DOHH2 (cell line): ENCODE data around the gene PLVAP.

ENCODE experiments used
- H3F3A ChIP-seq: fragments of 200-600 bp; sonication (generic), shearing (Covaris generic); 2 replicates; pipeline ENCODE4 v1.6.0; 2016; ENCODE audit warnings: antibody characterized with exemption, mild to moderate bottlenecking; ENCODE audit not compliant: control insufficient read depth, insufficient read depth
- H3K27ac ChIP-seq: fragments of 200-600 bp; sonication (generic); 2 replicates; pipeline ENCODE4 v1.5.1; 2014; ENCODE audit warnings: low read depth, mild to moderate bottlenecking, low read length, moderate library complexity
- H3K27me3 ChIP-seq: fragments of 200-600 bp; sonication (generic); 2 replicates; pipeline ENCODE4 v1.6.1; 2014; ENCODE audit warnings: mild to moderate bottlenecking, low read length, mixed read lengths; ENCODE audit not compliant: control insufficient read depth
- H3K36me3 ChIP-seq: fragments of 200-600 bp; sonication (generic); 2 replicates; pipeline ENCODE4 v1.6.1; 2014; ENCODE audit warnings: mild to moderate bottlenecking, low read length, moderate library complexity, mixed read lengths; ENCODE audit not compliant: control insufficient read depth
- H3K4me1 ChIP-seq: fragments of 200-600 bp; sonication (generic); 2 replicates; pipeline ENCODE4 v1.6.1; 2014; ENCODE audit warnings: mild to moderate bottlenecking, low read length, mixed read lengths; ENCODE audit not compliant: control insufficient read depth
- H3K4me2 ChIP-seq: fragments of 200-600 bp; sonication (generic); 2 replicates; pipeline ENCODE4 v1.6.0; 2014; ENCODE audit warnings: mild to moderate bottlenecking, low read length, moderate library complexity
- H3K4me3 ChIP-seq: fragments of 200-600 bp; sonication (generic); 2 replicates; pipeline ENCODE4 v1.5.1; 2014; ENCODE audit warnings: mild to moderate bottlenecking, low read length, mixed read lengths
- H3K79me2 ChIP-seq: fragments of 200-600 bp; sonication (generic); 2 replicates; pipeline ENCODE4 v1.6.1; 2014; ENCODE audit warnings: mild to moderate bottlenecking, low read length, mixed read lengths; ENCODE audit not compliant: control insufficient read depth
- H3K9me2 ChIP-seq: fragments of 200-600 bp; sonication (generic); replicated peaks from 2 replicates; pipeline ENCODE4 v1.6.1; 2014; ENCODE audit warnings: mild to moderate bottlenecking, low read length, mixed read lengths; ENCODE audit not compliant: control insufficient read depth
- H3K9me3 ChIP-seq: fragments of 200-600 bp; sonication (generic); 2 replicates; pipeline ENCODE4 v1.6.1; 2014; ENCODE audit warnings: antibody characterized with exemption, low read length, mixed read lengths; ENCODE audit not compliant: control insufficient read depth, insufficient read depth
- H4K20me1 ChIP-seq: fragments of 200-600 bp; sonication (generic); 2 replicates; pipeline ENCODE4 v1.6.0; 2014; ENCODE audit warnings: low read depth, mild to moderate bottlenecking, antibody characterized with exemption, low read length, moderate library complexity; ENCODE audit not compliant: control insufficient read depth, insufficient read depth
- EZH2phosphoT487 ChIP-seq: fragments of 200-600 bp; sonication (generic); IDR thresholded peaks from 2 replicates; pipeline ENCODE4 v1.6.1; 2017; ENCODE audit warnings: borderline replicate concordance, mild to moderate bottlenecking, antibody characterized with exemption, low read length, moderate library complexity, mixed read lengths
- TF ChIP-seq, protein P1 (sequence below): fragments of 200-600 bp; sonication (generic); IDR thresholded peaks from one replicate; pipeline ENCODE4 v1.5.1; 2014; ENCODE audit warnings: antibody characterized with exemption, mild to moderate bottlenecking, low read depth, low read length; ENCODE audit not compliant: poor library complexity, severe bottlenecking

PLVAP gene

DNA sequence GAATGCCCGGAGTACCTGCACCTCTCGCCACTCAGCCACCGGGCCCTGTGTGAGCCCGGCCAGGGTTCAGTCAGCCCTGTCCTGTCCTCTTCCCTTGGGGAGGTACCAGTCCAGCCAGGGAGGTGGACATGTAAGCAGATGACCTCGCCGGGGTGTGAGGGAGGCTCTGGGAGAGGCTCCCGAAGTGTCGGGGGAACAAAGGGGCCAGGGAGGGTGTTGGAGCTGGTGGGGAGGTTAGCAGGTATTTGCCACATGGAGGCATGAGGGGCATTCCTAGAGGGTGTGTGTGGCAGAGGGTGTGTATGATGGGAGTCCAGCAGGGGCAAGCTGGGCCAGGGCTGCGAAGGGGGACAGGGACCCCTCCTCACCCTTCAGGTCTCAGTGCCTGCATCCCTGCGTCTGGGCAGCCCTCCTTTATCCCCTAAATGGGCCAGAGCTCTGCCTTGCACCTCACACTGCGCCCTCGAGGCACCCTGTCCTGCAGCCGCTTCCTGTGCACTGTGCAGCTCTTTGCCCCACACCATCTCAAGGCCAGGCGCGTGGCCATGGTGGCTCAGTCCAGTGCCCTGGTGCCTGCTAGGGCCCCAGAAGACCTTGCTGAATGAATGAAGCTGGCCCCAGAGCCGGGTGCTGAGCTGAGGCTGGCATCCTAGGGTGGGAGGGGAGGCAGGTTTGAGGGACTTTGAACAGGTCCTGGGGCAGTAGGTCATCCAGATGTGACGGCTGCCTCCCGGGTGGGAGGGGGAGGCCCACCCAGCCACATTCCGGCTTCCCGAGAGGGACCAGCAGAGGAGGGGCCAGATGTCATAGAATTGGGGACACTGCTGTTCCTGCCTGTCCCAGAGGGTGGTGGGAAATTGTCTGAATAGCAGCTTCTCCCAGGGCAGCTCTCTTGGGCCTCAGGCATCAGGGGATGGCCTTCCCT, 64.7 kb downstream of the PLVAP start:
- TF ChIP-seq, protein P1, sequence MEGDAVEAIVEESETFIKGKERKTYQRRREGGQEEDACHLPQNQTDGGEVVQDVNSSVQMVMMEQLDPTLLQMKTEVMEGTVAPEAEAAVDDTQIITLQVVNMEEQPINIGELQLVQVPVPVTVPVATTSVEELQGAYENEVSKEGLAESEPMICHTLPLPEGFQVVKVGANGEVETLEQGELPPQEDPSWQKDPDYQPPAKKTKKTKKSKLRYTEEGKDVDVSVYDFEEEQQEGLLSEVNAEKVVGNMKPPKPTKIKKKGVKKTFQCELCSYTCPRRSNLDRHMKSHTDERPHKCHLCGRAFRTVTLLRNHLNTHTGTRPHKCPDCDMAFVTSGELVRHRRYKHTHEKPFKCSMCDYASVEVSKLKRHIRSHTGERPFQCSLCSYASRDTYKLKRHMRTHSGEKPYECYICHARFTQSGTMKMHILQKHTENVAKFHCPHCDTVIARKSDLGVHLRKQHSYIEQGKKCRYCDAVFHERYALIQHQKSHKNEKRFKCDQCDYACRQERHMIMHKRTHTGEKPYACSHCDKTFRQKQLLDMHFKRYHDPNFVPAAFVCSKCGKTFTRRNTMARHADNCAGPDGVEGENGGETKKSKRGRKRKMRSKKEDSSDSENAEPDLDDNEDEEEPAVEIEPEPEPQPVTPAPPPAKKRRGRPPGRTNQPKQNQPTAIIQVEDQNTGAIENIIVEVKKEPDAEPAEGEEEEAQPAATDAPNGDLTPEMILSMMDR, result no peak
- TF ChIP-seq EZH2phosphoT487, result no peak
- Histone ChIP-seq H3K79me2 (peaks cover 47% of the 10 kb centered on the region), H3K9me2 (no peaks in the 10 kb centered on the region), H3K27me3 (no peaks in the 10 kb centered on the region), H3K4me1 (peaks cover 15% of the 10 kb centered on the region), H3K27ac (no peak overlapping the region), H4K20me1 (peaks cover 9% of the 10 kb centered on the region; the same call in 1 of the 2 replicates), H3K36me3 (peaks cover 45% of the 10 kb centered on the region), H3K9me3 (no peaks in the 10 kb centered on the region), H3K4me2 (no peak overlapping the region), H3F3A (no peaks in the 10 kb centered on the region), H3K4me3 (no peak overlapping the region)

DNA sequence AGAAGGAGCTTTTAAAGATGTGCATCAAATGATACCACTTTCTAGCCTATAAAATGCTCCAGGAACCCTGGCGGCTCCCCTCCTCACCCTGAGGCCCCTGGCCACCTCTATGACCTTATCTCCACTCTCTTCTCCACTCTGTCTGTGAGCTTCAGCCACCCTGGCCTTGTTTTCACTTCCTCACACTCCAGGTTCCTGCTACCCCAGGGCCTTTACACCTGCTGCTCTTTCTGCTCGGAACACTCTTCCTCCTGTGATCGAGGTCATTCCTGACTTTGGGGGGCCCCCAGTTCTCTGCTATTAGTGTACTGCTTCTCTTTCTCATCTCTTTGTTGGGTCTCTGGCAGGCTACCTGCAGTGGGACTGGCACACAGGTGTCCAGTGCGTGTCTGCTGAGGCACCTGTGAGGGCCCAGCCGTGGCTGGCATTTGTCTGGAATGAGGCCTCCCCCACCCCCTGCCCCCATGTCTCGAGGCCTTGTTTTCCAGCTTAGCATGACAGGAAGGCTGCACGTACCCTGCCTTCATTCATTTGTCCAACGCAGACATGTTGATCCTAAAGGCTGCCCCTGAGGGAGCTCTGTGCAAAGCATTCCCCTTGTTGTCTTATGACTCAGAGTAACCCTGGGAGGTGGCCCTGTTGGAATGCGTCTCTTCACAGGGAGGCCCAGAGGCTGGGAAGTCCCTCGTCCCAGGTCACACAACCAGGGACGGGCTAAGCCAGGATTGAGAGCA, 65.5 kb downstream of the PLVAP start:
- H3K4me2 ChIP-seq, result no peak overlapping the region
- no peaks in the 10 kb centered on the region for H3K9me2 ChIP-seq
- TF ChIP-seq, protein P1, result no peak
- TF ChIP-seq EZH2phosphoT487, result no peak
- no peaks in the 10 kb centered on the region for H3F3A ChIP-seq
- H3K36me3 ChIP-seq, result peaks cover 46% of the 10 kb centered on the region
- no peaks in the 10 kb centered on the region for H3K27me3 ChIP-seq
- peaks cover 56% of the 10 kb centered on the region for H3K79me2 ChIP-seq
- H4K20me1 ChIP-seq, result peaks cover 9% of the 10 kb centered on the region; the same call in 1 of the 2 replicates
- no peaks in the 10 kb centered on the region for H3K9me3 ChIP-seq
- no peak overlapping the region for H3K4me3 ChIP-seq
- H3K27ac ChIP-seq, result no peak overlapping the region
- peaks cover 21% of the 10 kb centered on the region for H3K4me1 ChIP-seq

DNA sequence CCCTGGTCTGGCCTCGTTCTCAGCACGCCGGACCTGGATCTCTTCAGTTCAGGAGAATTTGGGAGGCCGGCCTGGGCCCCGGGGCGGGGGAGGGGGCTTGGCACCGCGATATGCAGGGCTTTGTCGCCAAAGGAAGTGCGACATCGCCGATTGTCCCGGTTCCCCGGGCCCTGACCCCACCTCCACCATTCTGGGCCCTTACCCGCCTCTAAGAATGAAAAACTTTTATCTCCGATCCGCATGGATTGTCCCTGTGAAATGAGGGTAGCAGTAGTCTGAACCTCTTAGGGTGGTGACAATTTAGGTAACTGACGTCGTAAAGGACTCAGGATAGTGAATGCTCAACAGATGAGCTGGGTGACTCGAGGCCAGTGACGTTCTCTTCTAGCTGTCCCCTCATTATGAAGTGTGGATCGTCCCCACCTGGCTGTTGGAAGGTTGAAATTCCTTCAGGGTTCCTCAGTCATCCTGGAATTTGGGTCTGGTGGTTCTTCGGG, 67.1 kb downstream of the PLVAP start:
- H3K79me2 ChIP-seq, result peaks cover 64% of the 10 kb centered on the region
- H3K27ac ChIP-seq, result peak overlapping the region; percentile 54
- TF ChIP-seq, protein P1, result no peak
- TF ChIP-seq EZH2phosphoT487, result no peak

More for the DNA sequence above, 67.1 kb downstream of the PLVAP start:
- Histone ChIP-seq H3F3A (no peaks in the 10 kb centered on the region), H3K4me3 (peak overlapping the region; percentile 99), H3K9me2 (no peaks in the 10 kb centered on the region), H3K9me3 (no peaks in the 10 kb centered on the region), H3K4me1 (peaks cover 25% of the 10 kb centered on the region), H3K36me3 (peaks cover 46% of the 10 kb centered on the region), H4K20me1 (peaks cover 9% of the 10 kb centered on the region; the same call in 1 of the 2 replicates), H3K4me2 (peak overlapping the region; percentile 82), H3K27me3 (no peaks in the 10 kb centered on the region)
